Jurkat, Clone E6-1 (cell line): ENCODE results near the gene KRTAP3-3.
"Not testable (repeated sequence)": the region's sequence is repeated elsewhere in the genome, so short reads cannot be mapped to it uniquely, and the experiment has no call there.

Source experiments
- DNase-seq: peaks from one replicate; pipeline ENCODE4 v3.0.0-alpha.2; 2011; ENCODE audit warnings: low read depth, low spot score
- H3K4me3 ChIP-seq: 2 replicates; pipeline ENCODE4 v1.5.1; 2011; ENCODE audit warnings: mild to moderate bottlenecking, low read length, control low read depth, moderate library complexity

KRTAP3-3 gene

DNA sequence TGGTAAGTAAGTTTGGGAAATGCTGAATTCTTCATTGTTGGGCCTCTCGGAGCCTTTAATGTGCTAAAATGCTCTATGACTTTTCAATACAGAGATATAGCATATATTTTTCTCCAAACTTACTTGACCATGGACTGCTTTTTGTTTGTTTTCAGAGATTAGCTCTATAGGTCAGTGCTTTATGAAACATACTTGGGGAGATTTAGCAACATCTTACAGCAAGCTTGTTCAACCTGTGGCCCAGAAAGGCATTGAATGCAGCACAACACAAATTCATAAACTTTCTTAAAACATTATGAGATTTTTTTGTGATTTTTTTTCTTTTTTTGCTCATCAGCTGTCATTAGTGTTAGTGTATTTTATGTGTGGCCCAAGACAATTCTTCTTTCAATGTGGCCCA, 16.0 kb upstream of the KRTAP3-3 start:
- H3K4me3 ChIP-seq: no peak overlapping the region
- DNase-seq: no peak

DNA sequence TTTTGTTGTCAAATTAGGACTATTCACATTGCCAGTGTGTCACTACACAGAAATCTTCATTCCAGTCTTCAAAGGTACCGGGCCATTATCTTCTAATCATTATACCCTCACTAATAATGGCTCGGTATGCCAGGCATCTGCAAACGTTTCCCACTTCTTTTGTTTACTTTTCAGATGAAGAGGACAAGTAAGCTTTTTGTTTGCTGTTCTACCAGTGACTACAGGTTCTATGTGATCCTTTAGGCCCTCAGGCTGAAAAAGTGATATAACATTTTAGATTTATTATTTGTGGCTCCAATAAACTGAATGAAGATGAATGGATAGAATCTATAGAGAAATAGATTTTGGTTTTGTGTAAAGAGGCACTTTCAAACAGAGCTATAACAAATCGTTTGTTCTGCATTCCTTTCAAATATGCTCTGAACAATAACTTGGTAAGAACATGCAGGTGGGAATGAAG, 15.4 kb upstream of the KRTAP3-3 start:
- DNase-seq: no peak
- no peak overlapping the region for H3K4me3 ChIP-seq

DNA sequence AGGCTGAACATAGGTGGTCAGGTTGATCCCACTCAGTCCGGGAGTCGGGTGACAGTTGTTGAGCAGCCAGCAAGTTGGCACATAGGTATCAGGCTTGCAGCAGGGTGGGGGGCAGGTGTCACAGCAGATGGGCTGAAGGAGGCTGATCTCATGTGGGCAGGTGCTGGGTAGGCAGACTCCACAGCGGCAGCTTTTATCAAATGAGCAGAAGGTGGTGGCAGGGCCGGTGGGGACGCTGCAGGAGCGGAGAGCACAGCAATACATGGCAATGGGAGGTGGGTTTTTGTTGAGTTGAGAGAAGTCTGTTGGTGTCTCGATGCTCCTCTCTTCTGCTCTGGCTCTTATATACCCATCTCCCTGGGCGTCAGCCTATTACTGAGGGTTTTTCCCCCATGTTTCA, 14.8 kb upstream of the KRTAP3-3 start, which contains the start of gene KRTAP3-1:
Gene KRTAP3-1 (minus strand): TSS at position 318 of the 400 bp plus-strand sequence. CDS start 54 bp downstream, at position 264.
- no peak within 1 kb of the TSS for H3K4me3 ChIP-seq
- DNase-seq: no peak

DNA sequence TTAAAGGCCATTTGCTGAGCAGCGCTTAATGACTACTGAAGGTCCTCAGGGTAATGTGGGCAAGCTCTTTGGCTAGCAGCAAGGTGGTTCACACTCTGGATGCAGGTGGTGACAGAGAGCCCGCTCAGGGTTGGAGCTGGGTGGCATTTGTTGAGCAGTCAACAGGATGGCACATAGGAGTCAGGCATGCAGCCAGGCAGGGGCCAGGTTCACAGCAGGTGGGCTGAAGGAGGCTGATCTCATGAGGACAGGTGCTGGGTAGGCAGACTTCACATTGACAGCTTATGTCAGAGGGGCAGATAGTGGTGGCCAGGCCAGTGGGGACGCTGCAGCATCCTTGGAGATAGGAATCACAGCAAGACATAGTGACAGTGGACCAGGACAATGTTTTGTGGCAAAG, 10.4 kb upstream of the KRTAP3-3 start:
- no peak for DNase-seq
- no peak overlapping the region for H3K4me3 ChIP-seq

DNA sequence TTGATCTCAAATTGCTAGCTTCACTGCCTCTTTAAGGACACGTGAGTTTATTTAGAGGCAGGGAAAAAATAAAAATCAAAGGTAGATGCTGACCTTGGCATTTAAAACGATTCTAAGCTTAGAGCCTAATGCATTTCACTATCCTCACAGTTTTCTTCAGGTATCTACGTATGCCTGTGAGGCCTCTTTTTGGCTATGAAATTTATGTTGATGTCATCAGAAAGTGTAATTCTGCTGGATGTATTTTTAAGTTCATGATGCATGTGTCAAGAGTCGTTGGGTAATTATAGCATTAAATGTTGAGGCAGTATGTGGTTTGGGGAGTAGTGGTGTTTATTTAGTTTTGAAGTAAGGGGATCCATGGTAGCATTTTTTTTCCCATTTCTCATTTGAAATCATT, 10.0 kb upstream of the KRTAP3-3 start:
- no peak for DNase-seq
- H3K4me3 ChIP-seq: no peak overlapping the region

DNA sequence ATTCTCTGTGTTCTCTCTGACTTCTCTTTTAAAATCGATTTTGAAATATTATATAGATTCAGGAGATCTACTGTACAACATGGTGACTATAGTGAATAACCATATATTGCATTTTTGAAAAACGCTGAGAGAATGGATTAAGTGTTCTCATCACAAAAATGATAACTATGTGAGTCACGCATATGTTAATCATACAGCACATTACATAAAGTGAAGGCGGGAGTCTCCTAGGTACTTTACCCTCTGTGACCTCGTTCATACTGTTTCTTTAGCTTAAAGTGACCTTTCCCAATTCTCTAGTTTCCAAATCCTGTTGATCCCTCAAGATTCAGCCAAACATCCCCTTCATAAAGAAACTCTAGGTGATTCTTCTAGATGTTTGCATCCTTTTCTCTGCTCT, 8.8 kb upstream of the KRTAP3-3 start:
- no peak for DNase-seq

DNA sequence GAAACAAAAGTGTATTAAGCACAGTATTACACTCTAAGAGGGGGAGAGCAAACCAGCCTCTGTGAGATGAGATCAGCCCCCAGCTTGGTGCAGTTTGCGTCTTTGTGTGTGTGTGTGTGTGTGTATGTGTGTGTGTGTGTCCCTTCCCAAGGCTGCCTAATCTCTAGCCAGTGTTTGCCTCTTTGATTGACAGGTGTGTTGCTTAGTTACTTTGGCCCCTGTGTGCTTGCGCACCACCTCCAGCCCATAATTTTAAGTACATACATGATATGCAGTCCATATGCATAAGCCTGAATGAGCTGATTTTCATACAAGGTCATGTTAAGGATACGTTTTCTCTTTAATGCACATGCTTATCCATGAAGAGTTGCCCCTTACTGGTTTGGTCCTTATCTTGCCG, 7.8 kb upstream of the KRTAP3-3 start:
- no peak for DNase-seq
- H3K4me3 ChIP-seq: no peak overlapping the region

More for the DNA sequence above, 8.8 kb upstream of the KRTAP3-3 start:
- H3K4me3 ChIP-seq: no peak overlapping the region

DNA sequence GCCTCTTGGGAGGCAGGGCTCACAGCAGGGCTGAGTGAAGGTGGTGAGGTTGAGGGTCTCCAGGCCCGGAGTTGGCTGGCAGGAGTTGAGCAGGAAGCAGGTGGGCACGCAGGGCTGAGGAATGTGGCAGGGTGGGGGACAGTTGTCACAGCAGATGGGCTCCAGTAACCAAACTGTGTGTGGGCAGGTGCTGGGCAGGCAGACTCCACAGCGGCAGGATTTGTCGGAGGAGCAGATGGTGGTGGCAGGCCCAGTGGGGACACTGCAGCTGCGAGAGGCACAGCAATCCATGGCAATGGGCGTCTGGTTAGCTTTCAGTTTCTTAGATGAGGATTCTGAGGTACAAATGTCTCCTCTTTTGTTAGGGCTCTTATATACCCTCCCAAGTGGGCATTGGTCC, 5.6 kb upstream of the KRTAP3-3 start, which contains the start of gene KRTAP3-2:
Gene KRTAP3-2 (minus strand): TSS at position 344 of the 400 bp plus-strand sequence. CDS start 53 bp downstream, at position 291.
- not testable (repeated sequence) for DNase-seq, H3K4me3 ChIP-seq

DNA sequence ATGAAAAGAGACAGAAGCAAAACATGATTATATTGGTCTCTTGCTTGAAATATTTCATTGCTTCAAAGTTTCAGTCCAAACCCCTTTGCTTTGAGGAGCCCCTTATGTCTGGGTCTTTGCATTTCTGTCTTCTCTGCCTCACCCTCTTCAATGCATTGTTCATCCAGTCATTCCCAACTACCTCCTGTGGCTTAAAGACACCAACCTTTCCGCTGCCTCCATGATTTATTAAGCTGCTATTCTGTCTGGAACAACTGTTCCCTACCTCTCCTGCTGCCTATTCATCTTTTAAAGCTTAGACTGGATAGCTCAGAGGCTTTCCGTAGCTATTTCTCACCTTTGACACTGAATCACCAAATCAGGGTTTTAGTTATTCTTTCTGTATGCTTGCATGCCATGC, 3.4 kb upstream of the KRTAP3-3 start:
- no peak for DNase-seq
- H3K4me3 ChIP-seq: no peak overlapping the region

DNA sequence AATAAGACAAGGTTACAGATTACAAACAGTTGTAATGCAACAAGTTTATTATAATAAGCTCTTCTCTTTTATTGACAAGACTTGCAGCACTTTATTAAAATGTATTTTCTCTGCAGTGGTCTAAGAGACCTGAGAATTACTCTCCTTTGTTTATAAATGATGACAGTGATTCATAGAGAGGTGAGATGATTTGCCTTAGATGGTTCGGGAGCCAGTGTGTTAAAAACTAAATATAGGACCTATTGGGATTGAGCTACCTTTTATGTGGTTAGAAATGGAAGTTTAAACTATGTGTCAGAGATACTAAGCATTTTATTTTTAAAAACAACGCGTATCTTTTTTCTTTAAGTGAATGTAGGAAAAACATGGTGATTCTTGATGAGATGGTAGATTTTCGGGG, 2.9 kb upstream of the KRTAP3-3 start:
- no peak overlapping the region for H3K4me3 ChIP-seq
- no peak for DNase-seq

DNA sequence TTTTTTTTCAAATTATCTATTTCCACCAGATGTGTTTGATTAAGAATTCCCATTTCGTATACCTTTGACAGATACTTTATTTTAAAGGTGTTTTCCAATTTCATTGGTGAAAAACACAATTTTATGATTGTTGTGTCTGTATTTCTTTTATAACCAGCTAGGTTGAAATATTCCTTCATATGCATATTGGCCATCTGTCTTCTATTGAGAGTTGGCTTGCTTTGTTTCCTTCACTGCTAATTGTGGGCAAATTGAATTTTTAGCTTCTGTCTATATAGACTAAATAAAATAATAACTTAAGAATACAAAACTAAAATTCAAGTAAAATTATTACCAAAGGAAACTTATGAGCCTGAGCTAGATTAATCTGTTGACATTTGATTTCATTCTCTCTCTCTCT, 1.2 kb upstream of the KRTAP3-3 start:
- H3K4me3 ChIP-seq: no peak overlapping the region
- DNase-seq: no peak

DNA sequence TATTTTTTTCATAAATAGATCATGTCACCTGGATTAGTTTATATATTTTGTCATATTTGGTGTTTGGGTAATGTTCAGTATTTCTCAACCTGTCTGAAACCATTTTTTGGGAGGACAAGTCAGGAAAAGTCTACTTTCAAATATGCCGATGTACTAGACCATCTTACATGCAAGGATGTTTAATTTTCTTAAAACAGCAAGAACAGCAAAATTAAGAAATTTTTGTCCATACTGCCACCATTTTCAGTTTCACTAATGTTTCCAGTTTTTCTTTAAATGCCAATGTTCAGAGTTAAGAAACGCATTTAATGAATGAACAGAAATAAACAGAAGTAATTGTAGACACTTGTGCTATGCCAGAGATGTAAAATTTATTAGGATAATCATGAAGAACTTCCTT, 880 bp downstream of the KRTAP3-3 start:
- H3K4me3 ChIP-seq: no peak overlapping the region
- no peak for DNase-seq

DNA sequence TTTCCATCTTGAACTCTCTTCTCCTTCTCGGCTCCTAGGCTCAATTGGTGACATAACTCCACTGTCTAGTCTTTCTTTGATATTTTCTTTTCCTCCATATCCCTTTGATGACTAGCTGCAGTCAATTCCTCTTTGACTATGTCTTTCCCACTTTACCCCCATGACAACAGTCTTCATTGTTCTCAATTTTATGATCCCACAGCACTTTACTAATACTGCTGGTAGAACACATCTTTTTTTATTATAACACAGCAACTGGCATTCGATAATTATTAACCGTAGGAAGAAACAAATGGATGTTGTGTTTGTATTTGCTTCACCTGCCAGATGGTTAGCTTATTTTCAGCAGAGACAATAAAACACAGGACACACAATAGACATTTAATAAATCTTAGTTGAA, 1.3 kb downstream of the KRTAP3-3 start:
- no peak for DNase-seq

DNA sequence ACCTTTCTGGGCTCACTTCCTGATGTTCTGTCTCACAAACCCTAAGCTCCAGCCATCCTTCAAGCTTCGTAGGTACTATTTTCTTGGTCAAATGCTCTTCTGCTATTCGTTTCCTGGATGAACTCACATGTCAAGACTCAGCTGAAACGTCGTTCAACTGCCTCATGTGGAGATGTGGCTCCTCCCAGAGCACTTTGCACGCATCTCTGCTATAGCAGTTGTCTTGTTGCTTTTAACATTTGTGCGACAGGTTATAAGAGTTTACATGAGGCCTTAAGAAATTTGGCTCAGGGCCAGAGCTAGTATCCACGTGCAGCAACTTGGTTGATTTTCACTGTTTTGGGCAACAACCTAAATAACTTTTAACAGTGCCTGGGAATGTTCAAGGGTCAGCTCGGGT, 7.0 kb downstream of the KRTAP3-3 start:
- no peak for DNase-seq
- no peak overlapping the region for H3K4me3 ChIP-seq

More for the DNA sequence above, 1.3 kb downstream of the KRTAP3-3 start:
- H3K4me3 ChIP-seq: no peak overlapping the region

DNA sequence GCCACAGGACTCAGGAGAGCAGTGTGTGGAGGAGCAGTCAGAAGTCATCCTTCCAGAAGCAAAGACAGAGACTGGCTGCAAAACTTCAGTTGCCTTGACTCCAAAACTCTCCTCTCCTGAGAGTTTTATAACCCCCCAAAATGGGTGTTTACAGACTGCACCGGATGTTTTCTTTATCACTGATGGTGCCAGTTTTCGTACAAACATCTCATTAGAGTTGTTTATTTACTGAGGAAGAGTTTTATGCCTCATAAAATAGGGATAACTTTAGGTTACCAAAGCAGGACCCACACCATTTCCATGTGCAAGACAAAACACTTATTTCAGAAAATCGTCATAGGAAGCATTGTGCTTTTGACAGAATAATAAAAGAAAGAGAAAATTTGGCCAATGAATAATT, 9.7 kb downstream of the KRTAP3-3 start, which contains the start of gene KRT40:
Gene KRT40 (minus strand): TSS at position 101 of the 400 bp plus-strand sequence. CDS start 53 bp downstream, at position 48.
- no peak within 1 kb of the TSS for H3K4me3 ChIP-seq
- no peak for DNase-seq

DNA sequence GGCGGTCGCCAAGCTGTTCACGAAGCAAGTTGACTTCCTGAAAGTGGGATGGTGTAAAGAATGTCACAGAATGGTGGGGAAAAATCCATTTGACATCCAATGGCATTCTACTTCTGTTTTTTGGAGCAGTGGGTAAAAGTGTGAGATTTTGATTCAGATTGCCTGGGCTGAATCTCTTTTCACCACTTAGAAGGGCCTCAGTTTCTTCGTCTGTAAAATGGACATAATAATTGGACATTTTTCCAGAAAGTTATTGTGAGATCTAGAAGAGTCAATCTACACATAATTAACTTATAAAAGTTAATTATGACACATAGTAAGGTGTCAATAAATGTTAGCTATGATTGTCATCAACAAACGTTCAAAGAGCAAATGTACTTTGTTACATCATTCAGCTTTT, 12.8 kb downstream of the KRTAP3-3 start:
- DNase-seq: no peak
- H3K4me3 ChIP-seq: no peak overlapping the region

DNA sequence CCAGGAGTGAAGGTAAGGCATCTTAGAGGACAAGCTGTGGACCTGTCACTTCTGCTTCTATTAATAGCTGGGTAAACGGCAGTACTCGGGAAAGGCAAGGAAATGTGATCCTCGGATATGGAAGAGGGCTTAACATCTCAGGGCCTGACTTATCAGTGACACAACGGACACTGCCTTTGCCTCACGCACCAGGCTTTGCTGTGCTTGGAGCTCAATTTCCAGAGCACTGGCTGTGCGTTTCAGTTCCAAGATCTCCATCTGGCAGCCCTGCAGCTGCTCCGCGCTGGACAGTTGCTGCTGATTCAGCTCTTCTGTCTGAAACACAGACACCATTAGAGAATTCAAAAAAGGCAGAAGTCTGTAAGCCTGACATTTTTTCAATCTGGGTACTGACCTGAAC, 13.4 kb downstream of the KRTAP3-3 start:
- no peak overlapping the region for H3K4me3 ChIP-seq
- no peak for DNase-seq

DNA sequence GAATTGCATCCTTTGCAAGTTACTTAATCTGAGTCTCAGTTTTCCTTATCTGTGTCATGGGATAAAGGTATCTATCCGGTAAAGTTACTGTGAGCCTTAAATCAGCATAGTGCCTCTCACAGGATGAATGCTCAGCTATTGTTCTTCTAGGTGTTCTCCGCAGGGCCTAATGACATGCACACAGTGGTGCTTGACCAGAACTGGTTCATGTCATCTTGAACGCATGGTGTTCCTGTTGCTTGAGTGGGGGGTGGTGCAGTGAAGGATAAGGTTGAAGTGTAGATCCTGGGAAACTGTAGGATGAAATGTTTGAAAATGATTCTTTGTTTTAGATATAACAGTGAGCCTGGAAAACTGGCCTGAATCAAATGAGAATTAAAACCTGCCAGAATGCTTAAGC, 13.8 kb downstream of the KRTAP3-3 start:
- H3K4me3 ChIP-seq: no peak overlapping the region
- no peak for DNase-seq

DNA sequence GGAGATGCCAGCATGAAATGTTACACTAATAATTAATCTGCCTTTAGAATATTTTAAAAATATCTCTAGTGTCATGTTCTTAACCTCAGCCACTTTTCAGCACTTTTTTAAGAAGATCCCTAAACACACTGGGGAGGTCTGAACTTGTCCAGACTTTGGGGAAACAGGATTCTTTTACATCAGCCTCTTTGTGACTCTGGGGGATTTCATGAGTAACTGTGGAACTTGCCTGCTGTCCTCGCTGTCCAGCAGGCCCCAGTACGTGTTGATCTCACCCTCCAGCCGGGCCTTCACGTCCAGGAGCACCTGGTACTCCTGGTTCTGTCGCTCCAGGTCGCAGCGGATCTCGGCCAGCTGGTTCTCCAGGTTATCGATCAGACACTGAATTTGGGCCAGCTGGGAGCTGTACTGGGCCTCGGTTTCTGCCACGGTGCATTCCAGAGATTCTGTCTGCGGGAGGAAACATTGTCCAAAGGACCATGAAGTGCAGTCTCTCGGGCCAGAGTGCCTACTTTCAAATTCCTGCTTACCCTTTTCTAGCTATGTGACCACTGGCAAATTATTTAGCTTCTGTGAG, 15.3 kb downstream of the KRTAP3-3 start:
- DNase-seq: no peak
- no peak overlapping the region for H3K4me3 ChIP-seq

DNA sequence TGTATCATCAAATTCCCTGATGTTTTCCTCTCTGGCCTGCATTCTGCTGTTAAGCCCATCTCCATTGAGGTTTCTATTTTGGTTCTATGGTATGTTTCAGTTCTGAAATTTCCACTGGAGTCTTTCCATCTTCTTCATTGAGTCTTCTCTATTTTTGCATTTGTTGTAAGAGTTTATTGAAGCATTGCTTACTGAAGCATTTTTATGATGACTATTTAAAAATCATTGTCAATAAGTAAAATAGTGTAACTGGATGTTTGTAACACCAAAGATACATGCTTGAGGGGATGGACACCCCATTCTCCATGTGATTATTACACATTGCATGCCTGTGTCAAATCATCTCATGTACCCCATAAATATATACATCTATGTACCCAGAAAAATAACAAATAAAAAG, 18.4 kb downstream of the KRTAP3-3 start:
- H3K4me3 ChIP-seq: no peak overlapping the region
- no peak for DNase-seq

DNA sequence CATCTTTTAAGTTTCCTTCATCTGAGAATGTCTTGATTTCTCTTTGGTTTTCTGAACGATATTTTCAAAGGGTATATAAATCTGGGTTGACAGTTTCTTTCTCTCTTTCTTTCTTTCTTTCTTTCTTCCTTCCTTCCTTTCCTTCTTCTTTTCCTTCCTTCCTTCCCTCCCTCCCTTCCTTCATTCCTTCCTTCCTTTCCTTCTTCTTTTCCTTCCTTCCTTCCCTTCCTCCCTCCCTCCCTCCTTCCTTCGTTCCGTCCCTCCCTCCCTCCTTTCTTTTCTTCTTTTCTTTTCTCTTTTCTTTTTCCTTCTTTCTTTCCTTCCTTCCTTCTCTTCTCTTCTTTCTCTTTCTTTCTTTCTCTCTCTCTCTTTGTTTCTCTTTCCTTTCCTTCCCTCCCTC, 19.6 kb downstream of the KRTAP3-3 start:
- DNase-seq: no peak
- H3K4me3 ChIP-seq: no peak overlapping the region
